HL-60 (cell line): Measurements from ENCODE around the gene PRDM11.

ENCODE experiments used
- CTCF ChIP-seq: IDR thresholded peaks from one replicate; pipeline ENCODE4 v1.5.1; 2011; ENCODE audit warnings: low read length, control low read depth, inconsistent platforms; ENCODE audit not compliant: insufficient read depth
- POLR2AphosphoS5 ChIP-seq: IDR thresholded peaks from 2 replicates; pipeline ENCODE4 v1.6.1; 2012; ENCODE audit warnings: low read depth
- SPI1 ChIP-seq: IDR thresholded peaks from 2 replicates; pipeline ENCODE4 v1.6.1; 2012; ENCODE audit warnings: low read depth, mild to moderate bottlenecking, borderline replicate concordance
- TF ChIP-seq, protein P1 (sequence below): IDR thresholded peaks from 2 replicates; pipeline ENCODE4 v1.6.1; 2012; ENCODE audit warnings: low read depth; ENCODE audit not compliant: insufficient replicate concordance

GRCh38 chr11:45280449-45280848 is 134.0 kb downstream of the PRDM11 start:
- TF ChIP-seq, protein P1, sequence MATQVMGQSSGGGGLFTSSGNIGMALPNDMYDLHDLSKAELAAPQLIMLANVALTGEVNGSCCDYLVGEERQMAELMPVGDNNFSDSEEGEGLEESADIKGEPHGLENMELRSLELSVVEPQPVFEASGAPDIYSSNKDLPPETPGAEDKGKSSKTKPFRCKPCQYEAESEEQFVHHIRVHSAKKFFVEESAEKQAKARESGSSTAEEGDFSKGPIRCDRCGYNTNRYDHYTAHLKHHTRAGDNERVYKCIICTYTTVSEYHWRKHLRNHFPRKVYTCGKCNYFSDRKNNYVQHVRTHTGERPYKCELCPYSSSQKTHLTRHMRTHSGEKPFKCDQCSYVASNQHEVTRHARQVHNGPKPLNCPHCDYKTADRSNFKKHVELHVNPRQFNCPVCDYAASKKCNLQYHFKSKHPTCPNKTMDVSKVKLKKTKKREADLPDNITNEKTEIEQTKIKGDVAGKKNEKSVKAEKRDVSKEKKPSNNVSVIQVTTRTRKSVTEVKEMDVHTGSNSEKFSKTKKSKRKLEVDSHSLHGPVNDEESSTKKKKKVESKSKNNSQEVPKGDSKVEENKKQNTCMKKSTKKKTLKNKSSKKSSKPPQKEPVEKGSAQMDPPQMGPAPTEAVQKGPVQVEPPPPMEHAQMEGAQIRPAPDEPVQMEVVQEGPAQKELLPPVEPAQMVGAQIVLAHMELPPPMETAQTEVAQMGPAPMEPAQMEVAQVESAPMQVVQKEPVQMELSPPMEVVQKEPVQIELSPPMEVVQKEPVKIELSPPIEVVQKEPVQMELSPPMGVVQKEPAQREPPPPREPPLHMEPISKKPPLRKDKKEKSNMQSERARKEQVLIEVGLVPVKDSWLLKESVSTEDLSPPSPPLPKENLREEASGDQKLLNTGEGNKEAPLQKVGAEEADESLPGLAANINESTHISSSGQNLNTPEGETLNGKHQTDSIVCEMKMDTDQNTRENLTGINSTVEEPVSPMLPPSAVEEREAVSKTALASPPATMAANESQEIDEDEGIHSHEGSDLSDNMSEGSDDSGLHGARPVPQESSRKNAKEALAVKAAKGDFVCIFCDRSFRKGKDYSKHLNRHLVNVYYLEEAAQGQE, result no peak
- TF ChIP-seq CTCF, result no peak
- no peak for TF ChIP-seq POLR2AphosphoS5
- no peak for TF ChIP-seq SPI1
